ENCODE measurements around the gene NPDC1.

Gene NPDC1

GRCh38 chr9:137046088-137046787 lies at the start of gene NPDC1:
TSS of gene NPDC1 (minus strand) at chr9:137046177. CDS start at chr9:137045989, 188 bp downstream.
- no peak for DNase-seq

GRCh38 chr9:137089232-137089947 lies 43.4 kb upstream of the NPDC1 start:
- DNase-seq = no peak

- no peak for DNase-seq
These were observed 42.1 kb upstream of the NPDC1 start for GRCh38 chr9:137088121-137088520.

- DNase-seq = no peak
These were observed 41.5 kb upstream of the NPDC1 start for GRCh38 chr9:137087409-137087925.

GRCh38 chr9:137086531-137087408 lies 40.8 kb upstream of the NPDC1 start, which contains the start of gene MAN1B1:
TSS of gene MAN1B1 (plus strand) at chr9:137086985. CDS start at chr9:137087000, 15 bp downstream.
- peak; percentile 94 for DNase-seq

- DNase-seq = no peak
These were observed 40.0 kb upstream of the NPDC1 start for GRCh38 chr9:137085920-137086530.

GRCh38 chr9:137084526-137084925 lies 38.5 kb upstream of the NPDC1 start:
- DNase-seq = no peak

GRCh38 chr9:137083394-137084004 lies 37.5 kb upstream of the NPDC1 start:
- DNase-seq = peak; percentile 86

GRCh38 chr9:137082925-137083290 lies 36.9 kb upstream of the NPDC1 start:
- no peak for DNase-seq

- no peak for DNase-seq
These were observed 36.4 kb upstream of the NPDC1 start for GRCh38 chr9:137082222-137082924.

GRCh38 chr9:137080260-137081122 lies 34.5 kb upstream of the NPDC1 start:
- no peak for DNase-seq

- DNase-seq = no peak
These were observed 33.4 kb upstream of the NPDC1 start for GRCh38 chr9:137079401-137079787.

- DNase-seq = no peak
These were observed 32.9 kb upstream of the NPDC1 start for GRCh38 chr9:137078701-137079400.

- no peak for DNase-seq
These were observed 32.0 kb upstream of the NPDC1 start for GRCh38 chr9:137077758-137078693.

GRCh38 chr9:137077010-137077747 lies 31.2 kb upstream of the NPDC1 start, which contains the start of gene UAP1L1:
TSS of gene UAP1L1 (plus strand) at chr9:137077517. CDS start at chr9:137077533, 16 bp downstream.
- no peak for DNase-seq

GRCh38 chr9:137076636-137077009 lies 30.6 kb upstream of the NPDC1 start:
- no peak for DNase-seq

- DNase-seq = no peak
These were observed 29.3 kb upstream of the NPDC1 start for GRCh38 chr9:137075275-137075775.
